Endothelial cell (in vitro differentiated cells): Measurements from ENCODE around the gene DHX35. TPM values are rescaled to one million over a fixed set of nuclear protein-coding genes. Genes with fewer than 3 reads are reported as not detected.

Experiments
- DNase-seq: peaks from one replicate; pipeline ENCODE4 v3.0.0; 2021; ENCODE audit warnings: low spot score
- H3K27ac Mint-ChIP-seq: one replicate; pipeline ENCODE4 v1.8.0; 2021; ENCODE audit warnings: mixed read lengths, inconsistent platforms; ENCODE audit not compliant: unreplicated experiment
- H3K27me3 Mint-ChIP-seq: one replicate; pipeline ENCODE4 v1.8.0; 2021; ENCODE audit warnings: mild to moderate bottlenecking, moderate library complexity, mixed read lengths, inconsistent platforms; ENCODE audit not compliant: unreplicated experiment
- H3K36me3 Mint-ChIP-seq: one replicate; pipeline ENCODE4 v1.8.0; 2021; ENCODE audit warnings: mild to moderate bottlenecking, low read depth, mixed read lengths, inconsistent platforms; ENCODE audit not compliant: unreplicated experiment
- H3K4me1 Mint-ChIP-seq: one replicate; pipeline ENCODE4 v1.8.0; 2021; ENCODE audit warnings: mild to moderate bottlenecking, mixed read lengths, inconsistent platforms; ENCODE audit not compliant: unreplicated experiment
- H3K4me3 Mint-ChIP-seq: one replicate; pipeline ENCODE4 v1.8.0; 2021; ENCODE audit warnings: mild to moderate bottlenecking, mixed read lengths, inconsistent platforms; ENCODE audit not compliant: unreplicated experiment
- H3K9me3 Mint-ChIP-seq: one replicate; pipeline ENCODE4 v1.8.0; 2021; ENCODE audit warnings: mixed read lengths, inconsistent platforms; ENCODE audit not compliant: unreplicated experiment
- total RNA-seq: library from RNA; stranded (reverse); fragmentation: NEBNext Ultra II Directional; extraction: Animal tissue kit (Norgen Biotek cat#: 25700); gene quantifications from one replicate; pipeline ENCODE4 v1.2.1, GENCODE V29; 2021; ENCODE audit not compliant: unreplicated experiment
- TF ChIP-seq, protein P1 (sequence below): fragments of 200-600 bp; sonication (generic); IDR thresholded peaks from one replicate; pipeline ENCODE4 v1.5.0; 2021; ENCODE audit warnings: antibody characterized with exemption; ENCODE audit not compliant: unreplicated experiment

The DHX35 gene
- total RNA-seq, 1 donor from 2014 or later = 10.5 TPM

DNA sequence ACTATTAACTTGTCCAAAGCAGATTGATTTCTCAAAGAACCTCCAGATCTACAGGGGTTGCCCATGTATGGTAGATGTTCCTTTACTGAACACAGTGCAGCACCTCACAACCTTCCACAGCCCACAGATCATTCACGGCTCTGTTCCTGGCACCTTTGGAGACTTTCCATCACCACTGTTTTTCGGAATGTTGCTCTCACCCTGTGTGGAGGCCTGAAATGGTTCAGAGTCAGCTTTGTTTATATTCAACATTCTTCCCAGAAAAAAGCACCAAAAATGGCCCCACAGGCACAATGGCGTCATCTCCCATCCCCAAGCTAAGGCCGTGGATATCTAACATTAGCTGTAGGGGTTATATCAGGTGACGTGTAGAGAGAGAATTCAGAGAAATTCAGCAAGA is 74.7 kb downstream of the DHX35 start:
- TF ChIP-seq, protein P1, sequence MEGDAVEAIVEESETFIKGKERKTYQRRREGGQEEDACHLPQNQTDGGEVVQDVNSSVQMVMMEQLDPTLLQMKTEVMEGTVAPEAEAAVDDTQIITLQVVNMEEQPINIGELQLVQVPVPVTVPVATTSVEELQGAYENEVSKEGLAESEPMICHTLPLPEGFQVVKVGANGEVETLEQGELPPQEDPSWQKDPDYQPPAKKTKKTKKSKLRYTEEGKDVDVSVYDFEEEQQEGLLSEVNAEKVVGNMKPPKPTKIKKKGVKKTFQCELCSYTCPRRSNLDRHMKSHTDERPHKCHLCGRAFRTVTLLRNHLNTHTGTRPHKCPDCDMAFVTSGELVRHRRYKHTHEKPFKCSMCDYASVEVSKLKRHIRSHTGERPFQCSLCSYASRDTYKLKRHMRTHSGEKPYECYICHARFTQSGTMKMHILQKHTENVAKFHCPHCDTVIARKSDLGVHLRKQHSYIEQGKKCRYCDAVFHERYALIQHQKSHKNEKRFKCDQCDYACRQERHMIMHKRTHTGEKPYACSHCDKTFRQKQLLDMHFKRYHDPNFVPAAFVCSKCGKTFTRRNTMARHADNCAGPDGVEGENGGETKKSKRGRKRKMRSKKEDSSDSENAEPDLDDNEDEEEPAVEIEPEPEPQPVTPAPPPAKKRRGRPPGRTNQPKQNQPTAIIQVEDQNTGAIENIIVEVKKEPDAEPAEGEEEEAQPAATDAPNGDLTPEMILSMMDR = no peak
- Mint-ChIP-seq H3K36me3 (peaks cover 17% of the 10 kb centered on the region), H3K9me3 (no peaks in the 10 kb centered on the region), H3K4me3 (peak overlapping the region; percentile 2), H3K27ac (no peak overlapping the region), H3K27me3 (peaks cover 6% of the 10 kb centered on the region), H3K4me1 (no peaks in the 10 kb centered on the region)
- DNase-seq = no peak

GRCh38 chr20:39038047-39038446 is 75.9 kb downstream of the DHX35 start:
- TF ChIP-seq, protein P1 = no peak
- H3K9me3 Mint-ChIP-seq = no peaks in the 10 kb centered on the region
- H3K36me3 Mint-ChIP-seq = peaks cover 22% of the 10 kb centered on the region
- H3K4me1 Mint-ChIP-seq = no peaks in the 10 kb centered on the region
- no peak overlapping the region for H3K27ac Mint-ChIP-seq
- peaks cover 6% of the 10 kb centered on the region for H3K27me3 Mint-ChIP-seq
- H3K4me3 Mint-ChIP-seq = no peak overlapping the region
- DNase-seq = no peak

DNA sequence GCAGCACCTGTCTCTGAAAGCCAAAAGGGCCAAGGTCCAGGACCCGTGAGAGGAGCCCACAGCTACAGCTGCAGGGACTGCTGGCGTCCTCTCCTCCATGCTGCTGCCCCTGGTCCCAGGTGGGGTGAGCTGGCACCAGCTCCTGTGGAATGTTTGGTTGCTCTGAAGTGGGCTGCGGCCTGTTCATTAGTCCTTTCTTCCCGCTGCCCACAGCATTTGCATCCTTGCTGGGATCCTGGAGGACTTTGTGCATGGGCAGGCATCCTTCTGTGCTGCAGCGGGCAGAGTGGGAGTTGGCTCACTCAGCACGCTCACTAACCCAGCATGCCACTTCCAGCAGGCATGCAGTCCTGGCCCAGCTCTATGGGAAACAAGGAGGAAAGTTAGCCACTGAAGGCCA is 76.4 kb downstream of the DHX35 start:
- Mint-ChIP-seq H3K4me1 (no peaks in the 10 kb centered on the region), H3K4me3 (no peak overlapping the region), H3K27me3 (peaks cover 6% of the 10 kb centered on the region), H3K9me3 (no peaks in the 10 kb centered on the region), H3K36me3 (peaks cover 25% of the 10 kb centered on the region), H3K27ac (no peak overlapping the region)
- DNase-seq = no peak
- TF ChIP-seq, protein P1 = no peak

DNA sequence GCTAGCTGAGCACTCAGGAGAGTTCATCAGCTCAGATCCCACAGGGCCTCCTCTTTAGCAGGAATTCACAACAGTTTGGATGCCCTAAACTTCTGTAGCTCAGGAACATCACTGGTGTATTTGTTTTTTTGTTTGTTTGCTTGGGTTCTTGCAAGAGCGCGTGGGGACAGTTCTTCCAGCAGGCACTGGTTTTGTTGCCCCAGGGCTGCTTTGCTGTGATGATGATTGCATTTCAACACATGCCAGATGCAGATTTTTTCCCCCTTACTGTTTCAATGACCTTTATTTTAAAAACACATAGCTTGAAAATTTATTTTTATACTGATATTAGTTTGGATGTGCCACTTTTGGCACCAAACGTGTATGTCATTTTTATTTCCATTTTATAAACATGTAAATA is 77.1 kb downstream of the DHX35 start:
- Mint-ChIP-seq H3K4me3 (no peak overlapping the region), H3K9me3 (no peaks in the 10 kb centered on the region), H3K27ac (no peak overlapping the region), H3K4me1 (no peaks in the 10 kb centered on the region), H3K36me3 (peaks cover 25% of the 10 kb centered on the region), H3K27me3 (peaks cover 6% of the 10 kb centered on the region)
- DNase-seq = no peak
- TF ChIP-seq, protein P1 = no peak

- DNase-seq = no peak
- Mint-ChIP-seq H3K4me3 (peak overlapping the region; percentile 37), H3K27me3 (peaks cover 6% of the 10 kb centered on the region), H3K27ac (no peak overlapping the region), H3K36me3 (peaks cover 25% of the 10 kb centered on the region), H3K4me1 (no peaks in the 10 kb centered on the region), H3K9me3 (no peaks in the 10 kb centered on the region)
- TF ChIP-seq, protein P1 = no peak
Measured at GRCh38 chr20:39040116-39040515, 78.0 kb downstream of the DHX35 start.
